ENCODE data around the gene TBC1D3H. TPM values are rescaled to one million over a fixed set of nuclear protein-coding genes. Genes with fewer than 3 reads are reported as not detected.
"Not testable (repeated sequence)": the region's sequence is repeated elsewhere in the genome, so short reads cannot be mapped to it uniquely, and the experiment has no call there.

TBC1D3H gene
- not detected for total RNA-seq
- under 1 TPM in 1 of 3 donors, not detected in 2; 0.46 TPM for polyA plus RNA-seq

DNA sequence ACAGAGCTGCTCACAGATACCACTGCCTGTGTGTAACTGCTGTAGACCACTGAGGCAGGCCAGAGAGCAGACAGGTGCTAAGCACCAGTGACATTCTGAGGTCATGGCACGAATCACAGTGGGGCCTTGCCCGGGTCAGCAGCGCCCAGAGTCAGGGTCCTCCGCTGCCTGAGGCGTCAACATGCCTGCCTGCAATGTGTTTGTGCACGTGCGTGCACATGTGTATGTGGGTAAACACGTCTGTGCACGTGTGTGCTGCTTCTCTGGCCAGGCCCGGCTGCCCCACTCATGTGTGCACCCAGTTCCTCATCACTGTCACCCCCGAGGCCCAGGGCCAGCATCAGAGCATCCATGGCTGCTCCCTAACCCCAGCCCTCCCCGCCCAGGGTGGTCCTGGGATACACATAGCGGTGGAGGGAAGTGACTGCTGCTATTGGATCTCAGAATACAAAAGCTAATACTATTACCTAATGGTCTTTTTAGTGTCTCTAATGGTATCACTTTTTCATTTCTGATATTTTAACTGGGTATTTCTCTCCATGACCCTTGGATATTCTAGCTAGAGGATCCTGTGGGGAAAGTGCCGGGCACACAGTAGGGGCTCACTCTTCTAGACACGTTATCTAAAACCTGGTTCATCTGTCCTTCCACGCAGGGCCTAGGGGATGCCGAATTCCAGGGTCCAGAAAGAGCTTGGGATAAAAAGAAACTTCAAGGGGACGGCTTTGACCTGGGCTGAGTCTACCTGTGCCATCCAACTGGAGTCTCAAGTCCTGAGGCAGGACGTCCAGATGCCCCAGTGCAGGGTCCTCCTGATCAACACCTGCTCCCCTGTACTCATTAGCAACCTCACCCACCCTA is at the start of gene TBC1D3H:
TBC1D3H (minus strand) TSS at position 51 of the 861 bp plus-strand sequence. CDS start 1,540 bp downstream, outside the sequence.
- H3K4me3 ChIP-seq; H3K36me3 ChIP-seq; H3K9me3 ChIP-seq; H3K27ac ChIP-seq; H3K4me1 ChIP-seq; H3K27me3 ChIP-seq; intact Hi-C loops (cut with DNase I): not testable (repeated sequence)
- WGBS, 2 donors, result 79 to 82% methylated on average over 17 to 19 of the region's 19 CpGs
- DNase-seq, result peak; percentile 36

GRCh38 chr17:36428891-36429290 is 40.7 kb upstream of the TBC1D3H start:
- H3K4me3 ChIP-seq; H3K36me3 ChIP-seq; H3K9me3 ChIP-seq; H3K4me1 ChIP-seq; DNase-seq; intact Hi-C loops (cut with DNase I); H3K27me3 ChIP-seq; H3K27ac ChIP-seq: not testable (repeated sequence)
- WGBS, 2 donors, result 48% methylated on average over 8 of the region's 13 CpGs; no CpG with 5 or more reads in 1 of the 2 donors

DNA sequence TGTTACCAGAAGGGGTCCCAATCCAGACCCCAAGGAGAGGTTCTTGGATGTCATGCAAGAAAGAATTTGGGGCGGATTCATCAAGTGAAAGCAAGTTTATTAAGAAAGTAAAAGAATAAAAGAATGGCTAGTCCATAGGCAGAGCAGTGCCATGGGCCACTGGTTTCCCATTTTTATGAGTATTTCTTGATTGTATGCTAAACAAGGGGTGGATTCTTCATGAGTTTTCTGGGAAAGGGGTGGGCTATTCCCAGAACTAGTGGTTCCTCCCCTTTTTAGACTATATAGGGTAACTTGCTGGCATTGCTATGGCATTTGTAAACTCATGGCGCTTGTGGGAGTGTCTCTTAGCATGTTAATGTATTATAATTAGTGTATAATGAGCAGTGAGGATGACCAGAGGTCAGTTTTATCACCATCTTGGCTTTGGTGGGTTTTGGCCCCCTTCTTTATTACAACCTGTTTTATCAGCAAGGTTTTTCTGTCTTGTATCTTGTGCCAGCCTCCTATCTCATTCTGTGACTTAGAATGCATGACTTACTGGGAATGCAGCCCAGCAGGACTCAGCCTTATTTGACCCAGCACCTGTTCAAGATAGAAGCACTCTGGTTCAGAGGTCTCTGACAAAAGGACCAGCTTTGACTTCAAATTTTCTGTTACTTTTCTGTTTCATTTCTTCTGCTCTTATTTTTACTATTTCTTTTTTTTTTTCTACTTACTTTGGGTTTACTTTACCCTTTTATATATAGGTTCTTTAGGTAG is 27.1 kb upstream of the TBC1D3H start:
- not testable (repeated sequence) for H3K9me3 ChIP-seq

DNA sequence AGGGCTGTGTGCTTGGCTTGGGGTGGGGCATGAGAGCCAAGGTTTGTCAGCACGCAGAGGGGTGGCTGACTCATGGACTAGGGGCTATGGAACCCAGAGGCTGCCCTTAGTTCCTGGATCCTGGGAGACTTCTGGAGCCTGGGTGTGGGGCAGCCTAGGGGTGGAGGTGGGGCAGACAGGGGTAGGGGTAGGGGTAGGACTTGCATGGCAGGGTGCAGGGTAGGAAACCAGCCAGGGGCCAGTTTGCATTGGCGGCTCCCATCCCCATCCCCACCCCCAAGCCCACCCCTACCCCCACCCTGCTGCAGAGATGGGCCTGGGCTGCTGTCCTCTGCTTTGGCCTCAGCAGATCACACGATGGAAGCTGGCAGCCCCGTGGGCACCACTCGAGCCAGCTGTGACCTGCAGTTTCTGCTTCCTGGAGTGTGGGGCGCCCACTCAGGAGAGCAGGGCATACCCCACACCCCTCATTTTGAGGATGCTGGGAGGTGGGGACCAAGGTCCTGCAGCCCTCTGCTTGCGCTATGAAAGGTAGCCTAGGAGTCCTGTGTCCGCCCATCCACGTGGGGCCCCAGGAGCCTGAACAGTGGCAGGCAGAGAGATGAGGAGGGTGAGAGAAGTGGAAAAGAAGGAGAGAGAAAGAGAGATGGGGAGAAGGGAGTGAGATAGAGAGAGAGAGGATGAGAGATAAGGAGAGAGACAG is 2.9 kb upstream of the TBC1D3H start:
- H3K36me3 ChIP-seq; intact Hi-C loops (cut with DNase I); H3K9me3 ChIP-seq; H3K27ac ChIP-seq; H3K4me3 ChIP-seq; H3K4me1 ChIP-seq; H3K27me3 ChIP-seq; DNase-seq: not testable (repeated sequence)
- WGBS, 2 donors, result 60 to 80% methylated on average over 1 to 4 of the region's 9 CpGs

More for the DNA sequence above, 27.1 kb upstream of the TBC1D3H start:
- DNase-seq; H3K4me1 ChIP-seq; H3K27me3 ChIP-seq; H3K27ac ChIP-seq; H3K36me3 ChIP-seq; H3K4me3 ChIP-seq; intact Hi-C loops (cut with DNase I): not testable (repeated sequence)
- WGBS, 2 donors, result no CpG with 5 or more reads among the region's 2 CpGs

GRCh38 chr17:36375938-36376337 is 12.3 kb downstream of the TBC1D3H start:
- H3K4me3 ChIP-seq; H3K4me1 ChIP-seq; H3K36me3 ChIP-seq; H3K9me3 ChIP-seq; DNase-seq; H3K27ac ChIP-seq; H3K27me3 ChIP-seq; intact Hi-C loops (cut with DNase I): not testable (repeated sequence)
- WGBS, 2 donors, result 71% methylated on average over 1 of the region's 7 CpGs; no CpG with 5 or more reads in 1 of the 2 donors

DNA sequence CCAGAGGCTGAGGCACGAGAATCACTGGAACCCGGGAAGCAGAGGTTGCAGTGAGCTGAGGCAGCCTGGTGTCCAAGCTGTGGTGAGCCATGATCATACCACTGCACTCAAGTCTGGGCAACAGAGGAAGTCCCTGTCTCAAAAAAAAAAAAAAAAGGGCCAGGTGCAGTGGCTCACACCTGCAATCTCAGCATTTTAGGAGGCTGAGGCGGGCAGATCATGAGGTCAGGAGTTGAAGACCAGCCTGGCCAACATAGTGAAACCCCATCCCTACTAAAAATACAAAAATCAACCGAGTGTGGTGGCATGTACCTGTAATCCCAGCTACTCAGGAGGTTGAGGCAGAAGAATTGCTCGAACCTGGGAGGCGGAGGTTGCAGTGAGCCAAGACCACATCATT is 25.7 kb downstream of the TBC1D3H start:
- H3K9me3 ChIP-seq; H3K27me3 ChIP-seq; DNase-seq; H3K4me1 ChIP-seq; H3K27ac ChIP-seq; intact Hi-C loops (cut with DNase I); H3K4me3 ChIP-seq; H3K36me3 ChIP-seq: not testable (repeated sequence)
- 85 to 97% methylated on average over 3 to 4 of the region's 6 CpGs for WGBS, 2 donors

Small RNA genes lying within 50 kb of the gene (small RNA-seq; reads per million reads assigned to genes)
- gene RNU6-1192P, result 0 reads per million in 3 donors

Other genes starting within 250 kb of the TBC1D3H start
- gene TBC1D3B, start 211.8 kb downstream of the TBC1D3H start, total RNA-seq, result 1 to 10 TPM in 3 of 4 donors, not detected in 1; 1.1 to 5.0 (median 1.5) TPM
- gene TBC1D3B, start 211.8 kb downstream of the TBC1D3H start, polyA plus RNA-seq, result 1 to 10 TPM in 2 of 3 donors, not detected in 1; 2.7 to 4.8 TPM
- 1 to 10 TPM in 1 of 4 donors, not detected in 3; 2.2 TPM for gene CCL3L1, start 191.7 kb downstream of the TBC1D3H start, total RNA-seq
- 1 to 10 TPM; 1.2 to 2.4 (median 2.3) TPM for gene CCL3L1, start 191.7 kb downstream of the TBC1D3H start, polyA plus RNA-seq
- 1 to 10 TPM in 1 of 4 donors, not detected in 3; 1.8 TPM for gene CCL4L2, start 177.4 kb downstream of the TBC1D3H start, total RNA-seq
- gene CCL4L2, start 177.4 kb downstream of the TBC1D3H start, polyA plus RNA-seq, result 10 to 100 TPM in 1 of 3 donors, 1 to 10 TPM in 1, under 1 TPM in 1; 0.58 to 11.3 (median 6.0) TPM
- gene TBC1D3I, start 123.9 kb downstream of the TBC1D3H start, total RNA-seq, result not detected
- gene TBC1D3I, start 123.9 kb downstream of the TBC1D3H start, polyA plus RNA-seq, result under 1 TPM in 1 of 3 donors, not detected in 2; 0.45 TPM
- 1 to 10 TPM in 1 of 4 donors, not detected in 3; 1.4 TPM for gene TBC1D3G, start 64.6 kb downstream of the TBC1D3H start, total RNA-seq
- gene TBC1D3G, start 64.6 kb downstream of the TBC1D3H start, polyA plus RNA-seq, result under 1 TPM in 1 of 3 donors, not detected in 2; 0.46 TPM
- 10 to 100 TPM; 31.0 to 59.9 (median 44.9) TPM for gene ZNHIT3, start 98.2 kb upstream of the TBC1D3H start, total RNA-seq
- gene ZNHIT3, start 98.2 kb upstream of the TBC1D3H start, polyA plus RNA-seq, result 10 to 100 TPM; 49.9 to 60.7 (median 51.8) TPM
- gene MYO19, start 146.4 kb upstream of the TBC1D3H start, total RNA-seq, result 10 to 100 TPM; 49.9 to 67.2 (median 59.5) TPM
- gene MYO19, start 146.4 kb upstream of the TBC1D3H start, polyA plus RNA-seq, result 10 to 100 TPM; 19.2 to 60.6 (median 20.3) TPM
- gene PIGW, start 146.6 kb upstream of the TBC1D3H start, total RNA-seq, result 1 to 10 TPM; 1.7 to 3.9 (median 3.0) TPM
- 1 to 10 TPM; 2.4 to 8.6 (median 4.6) TPM for gene PIGW, start 146.6 kb upstream of the TBC1D3H start, polyA plus RNA-seq
- gene GGNBP2, start 156.5 kb upstream of the TBC1D3H start, total RNA-seq, result 10 to 100 TPM; 57.4 to 62.2 (median 59.2) TPM
- 10 to 100 TPM; 43.5 to 55.3 (median 51.7) TPM for gene GGNBP2, start 156.5 kb upstream of the TBC1D3H start, polyA plus RNA-seq
- 1 to 10 TPM; 4.3 to 8.9 (median 7.5) TPM for gene DHRS11, start 203.4 kb upstream of the TBC1D3H start, total RNA-seq
- gene DHRS11, start 203.4 kb upstream of the TBC1D3H start, polyA plus RNA-seq, result 100 to 1,000 TPM in 2 of 3 donors, 10 to 100 TPM in 1; 97.6 to 239 (median 212) TPM
- 1 to 10 TPM; 2.8 to 5.3 (median 3.9) TPM for gene MRM1, start 213.1 kb upstream of the TBC1D3H start, total RNA-seq
- 10 to 100 TPM in 1 of 3 donors, 1 to 10 TPM in 2; 5.4 to 15.0 (median 8.3) TPM for gene MRM1, start 213.1 kb upstream of the TBC1D3H start, polyA plus RNA-seq